ENCODE results near the gene RLIM. TPM values are rescaled to one million over a fixed set of nuclear protein-coding genes. Genes with fewer than 3 reads are reported as not detected.
"Not testable (repeated sequence)": the region's sequence is repeated elsewhere in the genome, so short reads cannot be mapped to it uniquely, and the experiment has no call there.

RLIM gene, protein sequence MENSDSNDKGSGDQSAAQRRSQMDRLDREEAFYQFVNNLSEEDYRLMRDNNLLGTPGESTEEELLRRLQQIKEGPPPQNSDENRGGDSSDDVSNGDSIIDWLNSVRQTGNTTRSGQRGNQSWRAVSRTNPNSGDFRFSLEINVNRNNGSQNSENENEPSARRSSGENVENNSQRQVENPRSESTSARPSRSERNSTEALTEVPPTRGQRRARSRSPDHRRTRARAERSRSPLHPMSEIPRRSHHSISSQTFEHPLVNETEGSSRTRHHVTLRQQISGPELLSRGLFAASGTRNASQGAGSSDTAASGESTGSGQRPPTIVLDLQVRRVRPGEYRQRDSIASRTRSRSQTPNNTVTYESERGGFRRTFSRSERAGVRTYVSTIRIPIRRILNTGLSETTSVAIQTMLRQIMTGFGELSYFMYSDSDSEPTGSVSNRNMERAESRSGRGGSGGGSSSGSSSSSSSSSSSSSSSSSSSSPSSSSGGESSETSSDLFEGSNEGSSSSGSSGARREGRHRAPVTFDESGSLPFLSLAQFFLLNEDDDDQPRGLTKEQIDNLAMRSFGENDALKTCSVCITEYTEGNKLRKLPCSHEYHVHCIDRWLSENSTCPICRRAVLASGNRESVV
- 47.7 TPM for total RNA-seq

GRCh38 chrX:74614093-74614909, at the start of gene RLIM:
Gene RLIM, minus strand, starts transcription at chrX:74614624. Its CDS starts 18,647 bp downstream, at chrX:74595977.
- peak; percentile 95 for DNase-seq (ENCODE audit: low spot score)

DNA sequence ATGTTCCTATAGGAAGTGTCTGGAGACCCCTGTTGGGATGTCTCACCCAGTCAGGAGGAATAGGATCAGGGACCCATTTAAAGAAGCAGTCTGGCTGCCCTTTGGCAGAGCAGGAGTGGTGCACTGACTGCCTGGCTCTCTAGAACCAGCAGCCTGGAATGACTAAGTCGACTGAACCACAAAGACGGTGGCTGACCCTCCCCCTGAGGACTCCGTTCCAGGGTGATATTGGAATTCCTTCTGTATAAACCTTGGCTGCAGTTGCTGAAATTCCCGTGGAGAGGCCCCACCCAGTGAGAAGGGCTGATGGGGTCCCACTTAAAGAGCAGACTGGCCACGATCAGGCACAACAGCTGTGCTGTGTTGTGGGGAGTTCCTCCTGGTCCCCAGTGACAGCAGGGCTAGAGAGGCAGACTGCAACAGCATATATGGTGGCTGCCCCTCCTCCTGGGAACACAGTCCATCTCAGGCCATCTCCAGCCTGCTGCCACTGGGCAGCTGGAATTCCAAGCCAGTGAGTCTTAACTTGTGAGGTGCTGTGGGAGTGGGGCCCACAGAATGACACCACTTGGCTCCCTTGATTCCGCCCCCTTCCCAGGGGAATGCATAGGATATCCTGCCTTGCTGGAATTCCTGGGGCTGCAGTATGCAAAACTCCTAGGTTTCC, 41.8 kb upstream of the RLIM start:
- DNase-seq (ENCODE audit: low spot score) = no peak

GRCh38 chrX:74654953-74655352, 40.5 kb upstream of the RLIM start:
- DNase-seq (ENCODE audit: low spot score) = not testable (repeated sequence)

DNA sequence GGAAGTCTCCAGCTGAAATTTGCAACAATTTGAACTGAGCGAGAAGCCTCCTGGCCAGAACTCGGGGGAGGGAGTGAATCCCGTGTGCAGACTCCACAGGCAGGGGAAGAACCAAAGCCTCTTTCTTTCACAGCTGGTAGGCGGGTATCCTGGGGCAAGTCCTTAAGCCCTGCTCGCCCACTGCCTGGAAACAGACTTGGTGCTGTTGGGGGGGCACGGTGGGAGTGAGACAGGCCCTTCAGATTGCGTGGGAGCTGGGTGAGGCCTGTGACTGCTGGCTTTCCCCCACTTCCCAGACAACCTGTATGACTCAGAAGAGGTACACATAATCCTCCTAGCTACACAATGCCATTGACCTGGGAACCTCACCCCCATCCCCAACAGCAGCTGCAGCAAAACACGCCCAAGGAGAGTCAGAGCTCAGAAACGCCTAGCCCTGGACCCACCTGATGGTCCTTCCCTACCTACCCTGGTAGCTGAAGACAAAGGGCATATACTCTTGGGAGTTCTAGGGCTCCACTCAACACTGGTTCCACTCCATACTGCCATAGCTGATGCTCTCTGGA, 22.4 kb upstream of the RLIM start:
- no peak for DNase-seq (ENCODE audit: low spot score)

DNA sequence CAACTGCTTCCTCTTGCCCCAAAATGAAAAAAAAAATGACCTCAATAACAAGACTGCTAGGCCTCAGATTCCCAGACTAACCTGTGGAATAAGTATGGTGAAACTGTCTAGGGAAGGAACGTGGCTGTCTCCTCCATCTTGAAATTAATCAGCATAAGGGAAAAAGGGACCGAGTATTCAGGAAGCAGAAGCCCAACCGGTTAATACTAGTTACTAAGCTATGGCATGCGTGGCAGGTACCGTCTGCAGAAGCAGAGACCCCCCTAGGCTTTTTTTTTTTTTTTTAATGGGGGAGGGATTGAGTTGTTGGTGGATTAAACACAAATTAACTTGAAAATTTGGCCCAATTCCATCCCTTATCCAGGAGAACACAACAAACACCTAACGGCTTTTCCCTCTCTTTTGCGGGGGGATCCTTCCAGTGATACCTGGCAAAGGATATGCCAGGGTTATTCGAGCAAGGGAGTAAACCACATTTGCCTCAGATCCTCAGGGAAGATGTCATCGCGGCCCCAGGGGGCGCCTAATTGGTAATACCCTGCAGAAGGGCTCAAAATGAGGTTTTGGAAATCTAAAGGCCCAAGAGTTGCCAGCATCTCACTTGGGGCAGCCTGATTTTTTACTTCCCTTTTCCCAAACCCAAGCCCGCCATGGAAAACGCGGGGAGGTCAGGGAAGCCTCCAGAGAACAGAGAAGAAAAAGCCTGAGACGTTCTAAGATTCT, 893 bp downstream of the RLIM start:
- no peak for DNase-seq (ENCODE audit: low spot score)

GRCh38 chrX:74606799-74607198, 7.6 kb downstream of the RLIM start:
- no peak for DNase-seq (ENCODE audit: low spot score)

- no peak for DNase-seq (ENCODE audit: low spot score)
Measured at GRCh38 chrX:74606342-74606741, 8.1 kb downstream of the RLIM start.

DNA sequence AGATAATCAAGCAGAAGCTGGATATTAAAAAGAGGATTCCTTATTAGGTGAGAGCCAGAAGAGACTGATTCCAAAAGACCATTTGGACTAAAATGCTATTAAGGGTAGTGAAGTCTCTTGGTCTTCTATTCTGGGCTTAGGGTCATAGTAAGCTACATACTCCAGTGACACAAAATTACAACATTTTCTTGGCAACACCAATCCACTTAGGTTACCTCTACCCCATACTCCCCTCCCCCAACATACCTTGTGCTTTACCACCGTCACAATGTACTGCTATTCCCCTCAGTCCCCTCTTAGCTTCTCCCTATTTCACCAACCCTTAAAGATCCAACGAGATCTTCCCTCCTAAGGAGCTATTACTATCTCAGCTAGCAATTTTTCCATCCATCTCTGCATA, 11.4 kb downstream of the RLIM start:
- no peak for DNase-seq (ENCODE audit: low spot score)

DNA sequence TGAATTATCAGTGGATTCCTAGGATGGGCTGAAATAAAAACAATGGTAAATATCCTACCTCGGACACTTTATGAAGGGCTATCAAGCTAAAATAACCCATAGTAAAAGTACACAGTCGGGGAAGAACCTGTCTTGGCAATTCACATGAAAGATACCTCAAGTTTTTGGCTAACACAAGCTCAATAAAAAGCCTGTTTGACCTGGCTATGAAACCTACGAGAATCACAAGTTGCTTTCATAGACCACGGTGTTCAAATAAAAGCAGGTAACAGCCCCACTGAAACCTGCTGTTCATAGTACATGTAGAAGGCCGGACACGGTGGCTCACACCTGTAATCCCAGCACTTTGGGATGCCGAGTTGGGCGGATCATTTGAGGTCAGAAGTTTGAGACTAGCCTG, 12.3 kb downstream of the RLIM start:
- DNase-seq (ENCODE audit: low spot score) = no peak

DNA sequence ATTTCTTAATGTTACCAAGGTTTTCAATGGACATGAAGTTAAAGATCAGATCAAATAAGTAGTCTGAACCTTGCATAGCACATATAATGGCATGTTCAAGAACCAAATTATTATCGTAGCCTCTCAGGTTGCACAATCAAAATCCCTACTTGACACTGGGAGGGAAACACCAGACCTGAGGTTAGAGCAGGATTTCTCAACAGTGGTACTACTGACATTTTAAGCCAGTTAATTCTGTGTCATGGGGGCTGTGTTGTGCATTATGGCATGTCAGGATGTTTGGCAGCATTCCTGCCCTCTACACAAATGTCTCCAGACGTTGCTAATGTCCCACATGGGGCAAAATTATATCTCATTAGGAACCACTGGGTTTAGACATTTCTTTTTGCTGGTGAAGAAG, 20.8 kb downstream of the RLIM start:
- no peak for DNase-seq (ENCODE audit: low spot score)

DNA sequence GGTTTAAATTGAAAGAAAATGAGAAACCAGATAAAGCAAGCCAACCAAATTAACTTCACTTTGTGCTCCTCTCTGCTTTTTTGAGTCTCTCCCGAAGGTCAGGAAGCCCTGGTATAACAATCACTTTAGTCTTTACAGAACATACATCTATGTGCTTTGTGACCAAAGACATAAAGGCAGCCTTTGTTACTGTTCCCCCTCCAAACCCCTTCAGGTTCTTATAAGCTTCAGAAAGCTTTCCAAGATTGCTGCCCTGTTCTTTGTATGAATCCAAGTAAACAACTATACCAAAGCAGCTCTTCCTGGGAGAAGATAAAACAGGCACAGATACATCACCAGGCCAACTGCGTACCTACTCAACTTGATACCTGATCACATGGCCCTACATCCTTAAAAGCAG, 28.7 kb downstream of the RLIM start:
- DNase-seq (ENCODE audit: low spot score) = no peak

DNA sequence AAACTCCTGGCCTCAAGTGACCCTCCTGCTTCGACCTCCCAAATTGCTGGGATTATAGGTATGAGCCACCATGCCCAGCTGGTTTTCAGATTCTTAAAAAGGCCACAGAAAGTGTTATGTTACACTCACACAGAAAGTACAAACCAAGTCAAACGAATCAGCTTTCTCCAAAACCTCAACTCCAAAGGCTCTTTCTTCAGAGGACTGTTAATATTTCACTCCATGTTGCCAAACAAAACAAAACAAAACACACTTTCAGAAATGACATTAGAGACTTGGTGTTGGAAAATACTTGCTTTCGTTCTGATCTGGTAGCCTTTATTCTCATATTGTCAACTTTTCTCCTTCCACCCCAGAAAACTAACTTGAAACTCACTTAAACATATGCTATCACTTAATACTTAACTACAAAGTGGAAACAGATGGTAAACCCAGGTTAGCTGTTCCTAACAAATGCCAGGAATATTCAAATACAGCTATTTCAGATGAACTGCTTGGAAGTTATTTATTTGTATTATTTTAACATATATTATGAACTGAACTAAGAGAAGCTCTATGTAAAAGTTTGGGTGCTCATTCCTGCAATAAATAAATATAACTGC, 34.7 kb downstream of the RLIM start:
- DNase-seq (ENCODE audit: low spot score) = no peak

GRCh38 chrX:74578137-74578536, 36.3 kb downstream of the RLIM start:
- DNase-seq (ENCODE audit: low spot score) = no peak

DNA sequence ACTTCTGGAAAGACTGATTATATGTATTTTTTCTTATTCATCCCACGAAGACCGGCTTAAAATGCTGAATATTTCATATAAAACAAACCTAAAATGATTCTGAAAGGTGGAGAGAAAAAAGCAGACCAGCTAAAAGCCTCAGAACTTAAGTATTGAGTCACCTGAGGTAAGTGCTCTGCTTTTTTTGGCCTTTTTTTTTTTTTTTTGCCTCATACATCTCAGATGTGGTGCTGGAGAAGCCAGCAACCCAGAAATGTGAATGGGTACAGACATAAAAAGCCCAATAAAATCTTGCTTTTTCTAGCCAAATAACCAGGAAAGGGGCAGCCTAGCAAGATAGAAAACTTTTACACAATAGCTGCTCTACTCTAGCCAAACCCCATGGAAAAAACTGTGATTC, 57.0 kb downstream of the RLIM start:
- DNase-seq (ENCODE audit: low spot score) = no peak

DNA sequence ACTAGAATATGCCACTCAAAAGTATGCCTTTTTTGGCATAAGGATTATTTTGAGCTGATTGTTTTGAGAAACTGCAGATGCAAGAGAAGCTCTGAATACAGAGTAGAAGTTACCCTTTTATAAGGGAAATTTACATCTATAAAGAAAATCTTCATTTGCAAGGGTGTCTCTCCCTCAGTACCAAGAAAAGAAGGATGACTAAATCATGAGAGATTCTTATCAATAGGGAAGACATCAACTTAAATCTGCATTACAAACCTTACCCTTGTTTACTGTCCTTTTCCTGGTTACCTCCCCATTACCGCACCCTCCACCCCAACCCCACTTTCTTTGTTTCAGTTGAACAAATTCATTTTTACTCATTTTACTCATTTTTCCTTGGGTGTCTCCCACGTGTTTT, 62.5 kb downstream of the RLIM start:
- DNase-seq (ENCODE audit: low spot score) = no peak

DNA sequence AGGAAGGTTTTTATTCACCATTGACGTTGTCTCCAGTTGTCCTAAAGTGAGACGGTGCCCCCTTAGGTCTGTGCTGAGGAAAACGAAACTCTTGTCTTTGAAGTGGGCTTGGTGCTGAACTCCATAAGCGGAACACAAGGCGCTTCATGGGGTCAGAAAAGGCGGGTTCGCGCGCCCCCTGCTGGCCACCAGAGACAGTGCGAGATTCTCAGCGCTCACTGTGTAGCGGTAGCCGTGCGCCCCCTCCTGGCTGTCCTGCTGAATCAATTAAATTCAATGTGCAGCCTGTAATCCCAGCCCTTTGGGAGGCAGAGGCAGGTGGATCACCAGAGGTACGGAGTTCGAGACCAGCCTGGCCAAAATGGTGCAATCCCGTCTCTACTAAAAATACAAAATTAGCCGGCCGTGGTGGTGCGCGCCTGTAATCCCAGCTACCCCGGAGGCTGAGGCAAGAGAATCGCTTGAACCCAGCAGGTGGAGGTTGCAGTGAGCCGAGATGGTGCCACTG, 64.1 kb downstream of the RLIM start:
- DNase-seq (ENCODE audit: low spot score) = peak; percentile 77

DNA sequence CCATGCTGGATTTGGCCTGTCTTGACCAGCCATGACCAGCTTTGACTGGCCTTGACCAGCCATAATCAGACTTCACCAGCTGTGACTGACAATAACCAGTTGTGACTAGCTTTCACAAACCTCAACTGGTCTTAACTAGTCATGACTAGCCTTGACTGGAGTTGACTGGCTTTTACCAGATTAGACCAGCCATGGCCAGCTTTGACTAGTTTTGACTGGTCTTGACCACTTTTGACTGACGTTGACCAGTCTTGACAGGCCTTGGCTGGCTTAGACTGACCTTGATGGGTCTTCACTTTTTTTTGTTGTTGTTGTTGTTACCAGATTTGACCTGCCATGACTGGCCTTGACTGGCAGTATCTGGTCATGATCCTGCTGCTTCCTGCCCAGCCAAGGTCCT, 67.4 kb downstream of the RLIM start:
- no peak for DNase-seq (ENCODE audit: low spot score)

DNA sequence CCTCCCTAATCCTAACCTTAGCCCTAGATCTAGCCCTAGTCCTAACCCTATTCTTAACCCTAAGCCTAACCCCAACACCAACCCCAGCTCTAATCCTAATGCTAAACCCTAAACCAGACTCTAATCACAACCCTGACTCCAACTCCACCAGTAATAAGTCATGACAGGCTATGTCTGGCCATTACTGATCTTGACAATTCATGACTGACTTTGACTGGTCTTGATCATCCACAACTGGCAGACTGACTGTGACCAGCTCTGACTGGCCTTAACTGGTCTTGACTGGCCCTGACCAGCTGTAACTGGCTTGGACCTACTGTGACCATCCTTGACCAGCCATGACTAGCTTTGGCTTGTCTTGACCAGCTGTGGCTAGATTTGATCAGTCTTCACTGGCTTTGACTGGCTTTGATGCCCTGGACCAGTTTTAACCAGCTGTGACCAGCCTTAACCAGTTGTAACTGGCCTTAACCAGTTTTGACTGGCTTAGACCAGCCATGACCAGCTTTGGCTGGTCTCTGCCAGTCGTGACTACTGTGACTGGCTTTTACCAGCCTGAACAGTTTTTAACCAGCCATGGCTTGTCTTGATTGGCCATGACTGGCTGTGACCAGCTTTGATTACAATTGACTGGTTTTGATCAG, 68.4 kb downstream of the RLIM start:
- no peak for DNase-seq (ENCODE audit: low spot score)

- no peak for DNase-seq (ENCODE audit: low spot score)
Measured at GRCh38 chrX:74540635-74541249, 73.7 kb downstream of the RLIM start.
